Prostate gland (tissue), 2 donors: ENCODE results near the gene ZDHHC18.

Source experiments
- CTCF ChIP-seq, 4 experiments: fragments of 200-600 bp in 2 of 4; fragments of 450-650 bp in 2 of 4; sonication (generic) in 2 of 4; IDR thresholded peaks; 1 replicate in 3 of 4; 2 replicates in 1 of 4; pipeline ENCODE4 v1.5.1; 2016 to 2019; ENCODE audit warnings: antibody characterized with exemption in 4 of 4, mild to moderate bottlenecking in 2 of 4, moderate library complexity in 2 of 4
- POLR2A ChIP-seq: fragments of 450-650 bp; IDR thresholded peaks from one replicate; pipeline ENCODE4 v1.6.1; 2016; ENCODE audit warnings: antibody characterized with exemption, mild to moderate bottlenecking

DNA sequence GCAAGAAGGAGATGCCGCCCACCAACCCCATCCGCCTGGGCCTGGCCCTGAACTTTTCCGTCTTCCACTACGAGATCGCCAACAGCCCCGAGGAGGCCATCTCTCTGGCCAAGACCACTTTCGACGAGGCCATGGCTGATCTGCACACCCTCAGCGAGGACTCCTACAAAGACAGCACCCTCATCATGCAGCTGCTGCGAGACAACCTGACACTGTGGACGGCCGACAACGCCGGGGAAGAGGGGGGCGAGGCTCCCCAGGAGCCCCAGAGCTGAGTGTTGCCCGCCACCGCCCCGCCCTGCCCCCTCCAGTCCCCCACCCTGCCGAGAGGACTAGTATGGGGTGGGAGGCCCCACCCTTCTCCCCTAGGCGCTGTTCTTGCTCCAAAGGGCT is 37.2 kb downstream of the ZDHHC18 start:
- TF ChIP-seq POLR2A (no peak), CTCF (IDR thresholded peaks at IDR 0.05) (no peak)
